Measurements from ENCODE around the gene TIMM8A. TPM values are rescaled to one million over a fixed set of nuclear protein-coding genes. Genes with fewer than 3 reads are reported as not detected.

Gene TIMM8A
- total RNA-seq, 4 donors from 2014 or later, result 4.4 to 11.4 (median 8.1) TPM

DNA sequence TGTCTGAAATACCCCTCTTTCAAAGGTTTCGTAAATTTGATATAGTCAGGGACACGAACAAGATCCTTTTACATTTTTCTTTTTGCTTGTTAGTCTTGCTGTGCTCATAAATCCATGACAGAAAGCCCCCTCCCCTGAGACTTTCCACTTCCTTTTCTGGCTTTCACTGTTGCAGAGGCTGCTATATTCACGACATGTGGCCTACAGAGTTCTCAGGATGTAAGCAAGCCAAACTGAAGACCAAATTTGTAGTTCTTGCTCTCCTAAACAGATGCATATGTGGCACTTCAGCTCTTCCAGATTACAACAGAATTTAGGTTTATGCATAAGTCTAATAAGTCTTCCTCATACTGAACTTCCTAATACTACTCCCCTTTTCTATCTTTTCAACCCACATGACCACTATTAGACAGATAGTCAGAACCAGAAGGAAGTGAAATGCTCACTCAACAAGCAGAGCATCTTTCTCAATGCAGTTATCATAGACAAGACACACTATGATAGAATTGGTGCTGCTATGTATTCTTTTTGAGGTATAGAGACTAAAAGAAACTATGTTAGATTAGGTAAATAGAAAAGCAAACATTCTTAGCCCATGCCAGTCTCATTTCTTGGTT is 22.5 kb upstream of the TIMM8A start:
- H3K4me3 ChIP-seq, result no peak overlapping the region
- H3K27ac ChIP-seq, result no peak overlapping the region
- no peaks in the 10 kb centered on the region for H3K27me3 ChIP-seq
- H3K9me3 ChIP-seq, result no peaks in the 10 kb centered on the region
- TF ChIP-seq, protein P1, sequence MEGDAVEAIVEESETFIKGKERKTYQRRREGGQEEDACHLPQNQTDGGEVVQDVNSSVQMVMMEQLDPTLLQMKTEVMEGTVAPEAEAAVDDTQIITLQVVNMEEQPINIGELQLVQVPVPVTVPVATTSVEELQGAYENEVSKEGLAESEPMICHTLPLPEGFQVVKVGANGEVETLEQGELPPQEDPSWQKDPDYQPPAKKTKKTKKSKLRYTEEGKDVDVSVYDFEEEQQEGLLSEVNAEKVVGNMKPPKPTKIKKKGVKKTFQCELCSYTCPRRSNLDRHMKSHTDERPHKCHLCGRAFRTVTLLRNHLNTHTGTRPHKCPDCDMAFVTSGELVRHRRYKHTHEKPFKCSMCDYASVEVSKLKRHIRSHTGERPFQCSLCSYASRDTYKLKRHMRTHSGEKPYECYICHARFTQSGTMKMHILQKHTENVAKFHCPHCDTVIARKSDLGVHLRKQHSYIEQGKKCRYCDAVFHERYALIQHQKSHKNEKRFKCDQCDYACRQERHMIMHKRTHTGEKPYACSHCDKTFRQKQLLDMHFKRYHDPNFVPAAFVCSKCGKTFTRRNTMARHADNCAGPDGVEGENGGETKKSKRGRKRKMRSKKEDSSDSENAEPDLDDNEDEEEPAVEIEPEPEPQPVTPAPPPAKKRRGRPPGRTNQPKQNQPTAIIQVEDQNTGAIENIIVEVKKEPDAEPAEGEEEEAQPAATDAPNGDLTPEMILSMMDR (IDR thresholded peaks at IDR 0.05), result no peak
- TF ChIP-seq POLR2A (IDR thresholded peaks at IDR 0.05), result no peak
- 51 to 79% methylated on average over 3 of the region's 3 CpGs for WGBS, 2 donors
- H3K36me3 ChIP-seq, result no peaks in the 10 kb centered on the region
- intact Hi-C loops (cut with DNase I), result no loop called here
- H3K4me1 ChIP-seq, result no peaks in the 10 kb centered on the region
- DNase-seq, result no peak

DNA sequence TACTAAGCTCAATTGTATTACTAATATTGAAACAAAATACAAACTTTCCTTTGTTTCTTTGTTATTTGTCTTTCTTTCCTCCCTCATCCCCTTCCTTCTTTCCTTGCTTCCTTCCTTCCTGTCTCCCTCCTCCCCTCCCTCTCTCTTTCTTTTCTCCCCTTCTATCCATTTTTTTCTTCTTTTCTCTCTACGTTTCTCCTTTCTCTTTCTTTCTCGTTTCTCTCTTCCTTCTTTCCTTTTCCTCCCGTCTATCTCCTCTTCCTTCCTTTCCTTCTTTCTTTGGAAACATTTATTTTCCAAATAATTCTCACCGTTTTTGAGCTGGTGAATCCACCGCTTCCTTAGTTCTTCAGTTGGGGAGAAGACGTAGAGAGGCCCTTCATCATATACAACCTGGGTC is 21.1 kb upstream of the TIMM8A start:
- TF ChIP-seq, protein P1 (IDR thresholded peaks at IDR 0.05), result no peak
- no peak for TF ChIP-seq POLR2A (IDR thresholded peaks at IDR 0.05)
- Histone ChIP-seq H3K4me3 (no peak overlapping the region), H3K36me3 (no peaks in the 10 kb centered on the region), H3K27me3 (no peaks in the 10 kb centered on the region), H3K9me3 (no peaks in the 10 kb centered on the region), H3K27ac (no peak overlapping the region), H3K4me1 (no peaks in the 10 kb centered on the region)
- intact Hi-C loops (cut with DNase I), result no loop called here
- WGBS, 2 donors, result 71 to 90% methylated on average over 3 to 6 of the region's 6 CpGs
- DNase-seq, result no peak

DNA sequence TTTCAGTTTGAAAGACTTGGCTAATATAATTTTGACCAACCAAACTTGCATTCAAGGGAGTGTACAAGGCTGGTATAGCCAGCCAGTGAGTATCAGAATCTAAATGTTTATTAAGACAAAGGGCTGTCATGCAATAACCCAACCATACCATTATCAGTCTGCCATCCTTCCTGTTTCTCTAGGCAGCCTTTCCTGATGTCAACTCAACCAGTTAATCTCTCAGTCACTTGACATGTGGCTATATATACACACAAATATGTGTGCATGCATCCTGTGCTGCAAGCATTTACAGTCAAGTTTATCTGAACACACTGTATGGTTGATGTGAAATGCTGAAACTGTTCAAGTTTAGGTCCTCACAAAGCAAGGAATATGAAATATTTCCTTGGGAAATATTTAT is 20.3 kb upstream of the TIMM8A start:
- DNase-seq, result no peak
- H3K27me3 ChIP-seq, result no peaks in the 10 kb centered on the region
- no peak overlapping the region for H3K4me3 ChIP-seq
- intact Hi-C loops (cut with DNase I), result no loop called here
- no peaks in the 10 kb centered on the region for H3K4me1 ChIP-seq
- H3K36me3 ChIP-seq, result no peaks in the 10 kb centered on the region
- no peaks in the 10 kb centered on the region for H3K9me3 ChIP-seq
- H3K27ac ChIP-seq, result no peak overlapping the region
- no peak for TF ChIP-seq POLR2A (IDR thresholded peaks at IDR 0.05)
- TF ChIP-seq, protein P1 (IDR thresholded peaks at IDR 0.05), result no peak

DNA sequence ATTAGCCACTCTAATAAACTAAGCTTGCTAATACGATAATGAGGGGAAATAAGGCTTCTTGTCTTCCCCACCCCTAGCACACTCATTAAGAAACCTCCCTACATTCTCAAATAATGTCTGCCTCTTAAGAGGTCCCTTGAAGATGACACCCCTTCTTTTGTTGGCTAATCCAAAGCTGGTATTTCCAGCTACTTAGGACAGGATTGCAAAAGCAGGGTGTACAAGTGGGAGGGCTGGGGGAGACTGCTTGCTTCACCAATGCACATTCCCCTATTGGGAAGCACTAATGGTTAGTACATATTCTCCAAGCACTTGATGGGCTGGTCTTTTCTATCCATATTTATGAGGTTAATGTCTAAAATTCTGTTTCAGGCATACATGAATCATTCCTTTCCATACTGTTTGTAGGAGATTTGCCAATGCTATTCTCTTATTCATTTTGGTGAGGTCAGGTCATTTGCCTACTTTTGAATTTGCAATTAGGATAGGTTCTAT is 16.8 kb upstream of the TIMM8A start:
- H3K27me3 ChIP-seq, result no peaks in the 10 kb centered on the region
- intact Hi-C loops (cut with DNase I), result no loop called here

DNA sequence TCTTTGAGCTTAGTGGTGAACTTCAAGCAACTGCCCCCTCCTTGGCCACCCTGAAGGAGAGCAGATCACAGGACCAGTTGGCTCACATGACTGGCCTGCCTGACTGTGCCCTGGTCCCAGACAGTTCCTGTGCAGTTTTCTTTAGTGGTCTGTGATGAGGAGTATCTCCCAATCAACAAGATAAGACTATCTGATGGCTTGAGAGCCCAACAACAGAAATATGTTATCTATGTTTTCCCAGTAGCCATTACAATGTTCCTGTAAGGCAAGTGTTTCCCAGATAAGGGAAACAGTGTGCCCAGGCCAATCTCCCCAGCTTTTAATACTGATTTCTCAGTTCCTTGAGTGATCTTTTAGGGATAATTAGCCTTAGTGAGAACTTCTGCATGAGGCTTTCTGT is 14.2 kb upstream of the TIMM8A start:
- TF ChIP-seq POLR2A (IDR thresholded peaks at IDR 0.05), result no peak
- TF ChIP-seq, protein P1 (IDR thresholded peaks at IDR 0.05), result no peak
- Histone ChIP-seq H3K9me3 (no peaks in the 10 kb centered on the region), H3K27me3 (no peaks in the 10 kb centered on the region), H3K36me3 (no peaks in the 10 kb centered on the region), H3K27ac (no peak overlapping the region), H3K4me1 (peaks cover 0 to 6% (median 0%) of the 10 kb centered on the region in 3 donors), H3K4me3 (no peak overlapping the region)
- DNase-seq, result no peak
- intact Hi-C loops (cut with DNase I), result no loop called here

More for the DNA sequence above, 16.8 kb upstream of the TIMM8A start:
- Histone ChIP-seq H3K9me3 (no peaks in the 10 kb centered on the region), H3K27ac (no peak overlapping the region), H3K4me3 (no peak overlapping the region), H3K36me3 (no peaks in the 10 kb centered on the region), H3K4me1 (peaks cover 0 to 6% (median 0%) of the 10 kb centered on the region in 3 donors)
- WGBS, 2 donors, result 50 to 82% methylated on average over 1 of the region's 1 CpG
- TF ChIP-seq, protein P1 (IDR thresholded peaks at IDR 0.05), result no peak
- no peak for TF ChIP-seq POLR2A (IDR thresholded peaks at IDR 0.05)
- no peak for DNase-seq
